H1 (cell line): ENCODE results near the gene PARK7. TPM values are rescaled to one million over a fixed set of nuclear protein-coding genes. Genes with fewer than 3 reads are reported as not detected.
A peak's percentile ranks its signal among the peaks of the same experiment; 100 is the strongest.

Experiments
- BACH1 ChIP-seq: IDR thresholded peaks from 2 replicates; pipeline ENCODE4 v1.6.1; 2012; ENCODE audit warnings: low read length, improper control_type of control experiment
- BCL11A ChIP-seq, 2 experiments: IDR thresholded peaks; one replicate each; pipeline ENCODE4 v1.6.1; 2011; ENCODE audit warnings: low read depth in 2 of 2, low read length in 2 of 2, mild to moderate bottlenecking in 2 of 2
- CBX5 ChIP-seq: fragments of 300-800, 300-1000 bp; sonication (generic); IDR thresholded peaks from 2 replicates; pipeline ENCODE4 v1.7.1; 2016; ENCODE audit warnings: antibody characterized with exemption, low read length, low read depth
- CHD7 ChIP-seq: fragments of 300-600 bp; sonication (generic); IDR thresholded peaks from 2 replicates; pipeline ENCODE4 v1.7.1; 2012; ENCODE audit warnings: low read length, moderate library complexity, mild to moderate bottlenecking, inconsistent platforms; ENCODE audit not compliant: insufficient replicate concordance
- CREB1 ChIP-seq: IDR thresholded peaks from 2 replicates; pipeline ENCODE4 v1.6.1; 2012; ENCODE audit warnings: inconsistent platforms
- EGR1 ChIP-seq: IDR thresholded peaks from 2 replicates; pipeline ENCODE4 v1.6.1; 2011; ENCODE audit warnings: low read depth, low read length, borderline replicate concordance
- HDAC6 ChIP-seq: IDR thresholded peaks from one replicate; pipeline ENCODE4 v1.7.1; 2012; ENCODE audit warnings: low read depth, mild to moderate bottlenecking, inconsistent platforms, low read length, moderate library complexity
- JUN ChIP-seq: IDR thresholded peaks from 2 replicates; pipeline ENCODE4 v1.6.1; 2011; ENCODE audit warnings: low read depth, mild to moderate bottlenecking, improper control_type of control experiment, low read length
- RXRA ChIP-seq: IDR thresholded peaks from 2 replicates; pipeline ENCODE4 v1.6.1; 2011; ENCODE audit warnings: low read depth, mild to moderate bottlenecking, low read length, moderate library complexity; ENCODE audit not compliant: insufficient read depth
- TAF1 ChIP-seq: IDR thresholded peaks from 2 replicates; pipeline ENCODE4 v1.6.1; 2011; ENCODE audit warnings: mild to moderate bottlenecking, low read depth, low read length
- YY1 ChIP-seq: IDR thresholded peaks from 2 replicates; pipeline ENCODE4 v1.6.1; 2011; ENCODE audit warnings: low read depth, mild to moderate bottlenecking, low read length
- polyA plus RNA-seq, 7 experiments: library from polyadenylated mRNA; depleted of rRNA in 3 of 7; stranded (reverse) in 5 of 7; unstranded in 2 of 7; fragments of >200 nt in 5 of 7; fragments of 200-250 nt in 2 of 7; gene quantifications; 1 replicate in 5 of 7; 2 replicates in 1 of 7; 4 replicates in 1 of 7; pipeline versions ENCODE4 v1.2.1 to v1.2.3, GENCODE V29; 2011 to 2013; ENCODE audit warnings: missing spikeins in 2 of 7, mixed read lengths in 2 of 7
- total RNA-seq: library from RNA; stranded (reverse); fragmentation: NEBNext Ultra II Directional; extraction: Animal tissue kit (Norgen Biotek cat#: 25700); gene quantifications from 2 replicates; pipeline ENCODE4 v1.2.1, GENCODE V29; 2021

Gene PARK7
- total and polyA plus RNA-seq, 2 of the 8 experiments (the other 6 are each of a cell fraction or from before 2014, with no cell fraction given) = 206 to 383 TPM

DNA sequence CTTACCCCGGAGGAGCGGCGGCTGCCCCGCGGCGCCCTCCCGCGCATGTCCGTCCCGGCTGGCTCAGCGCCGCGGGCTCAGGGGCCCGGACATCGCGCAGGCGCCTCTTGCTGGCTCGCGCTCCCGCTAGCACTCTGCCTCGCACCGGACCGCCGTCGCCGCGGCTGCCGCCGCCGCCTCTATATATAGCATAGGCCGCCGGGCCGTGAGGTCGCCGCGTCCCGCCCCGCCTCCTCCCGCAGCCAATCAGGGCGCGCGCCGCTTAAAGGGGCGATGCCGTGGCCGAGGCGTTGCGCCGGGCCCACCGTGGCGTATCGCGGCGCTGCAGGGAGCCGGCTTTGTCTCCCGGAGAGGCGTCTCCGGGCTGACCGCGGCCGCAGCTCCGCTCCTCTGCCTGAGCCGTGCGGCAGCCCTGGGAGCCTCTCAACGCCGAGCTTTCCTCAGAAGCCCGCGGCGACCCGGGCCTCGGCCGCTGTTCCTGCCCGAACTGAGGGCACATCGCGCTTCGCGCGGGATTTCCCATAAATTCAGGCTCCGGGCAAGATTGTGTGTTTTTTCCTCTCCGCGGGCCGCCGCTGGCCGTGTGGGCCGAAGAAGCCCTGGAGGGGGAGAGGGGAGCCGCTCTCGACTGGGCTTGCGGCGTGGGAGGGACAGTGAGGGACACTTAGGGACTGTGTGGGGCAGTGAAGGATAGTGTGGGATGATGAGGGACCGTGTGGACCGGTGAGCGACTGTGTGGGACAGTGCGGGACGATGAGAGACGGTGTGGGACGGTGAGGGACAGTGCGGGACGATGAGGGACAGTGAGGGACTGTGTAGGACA lies 64.9 kb downstream of the PARK7 start, which contains the start of gene ERRFI1 (continued):
- no peak for TF ChIP-seq CHD7
- TF ChIP-seq RXRA = no peak
- peak; percentile 89 for TF ChIP-seq TAF1
- no peak for TF ChIP-seq JUN
- TF ChIP-seq BACH1 = no peak
- TF ChIP-seq CREB1 = peak; percentile 68; the same call in 1 of the 2 replicates
- TF ChIP-seq CBX5 = no peak
- TF ChIP-seq EGR1 = peak; percentile 21; the same call in 1 of the 2 replicates
- TF ChIP-seq HDAC6 = no peak
- no peak for TF ChIP-seq YY1
- TF ChIP-seq BCL11A (IDR thresholded peaks at IDR 0.05; ENCODE audit: low read depth in 2 of 2, low read length in 2 of 2) = no peak
